Prostate gland (tissue), 2 donors: Measurements from ENCODE around the gene DNAJB13.

Experiments
- POLR2AphosphoS5 ChIP-seq: sonication (generic); formaldehyde crosslinking; IDR thresholded peaks from one replicate; pipeline ENCODE4 v1.6.1; 2017; ENCODE audit warnings: antibody characterized with exemption
- TF ChIP-seq, protein P1 (sequence below), 4 experiments: fragments of 200-600 bp in 2 of 4; fragments of 450-650 bp in 2 of 4; sonication (generic) in 2 of 4; IDR thresholded peaks; 1 replicate in 3 of 4; 2 replicates in 1 of 4; pipeline ENCODE4 v1.5.1; 2016 to 2019; ENCODE audit warnings: antibody characterized with exemption in 4 of 4, mild to moderate bottlenecking in 2 of 4, moderate library complexity in 2 of 4

DNA sequence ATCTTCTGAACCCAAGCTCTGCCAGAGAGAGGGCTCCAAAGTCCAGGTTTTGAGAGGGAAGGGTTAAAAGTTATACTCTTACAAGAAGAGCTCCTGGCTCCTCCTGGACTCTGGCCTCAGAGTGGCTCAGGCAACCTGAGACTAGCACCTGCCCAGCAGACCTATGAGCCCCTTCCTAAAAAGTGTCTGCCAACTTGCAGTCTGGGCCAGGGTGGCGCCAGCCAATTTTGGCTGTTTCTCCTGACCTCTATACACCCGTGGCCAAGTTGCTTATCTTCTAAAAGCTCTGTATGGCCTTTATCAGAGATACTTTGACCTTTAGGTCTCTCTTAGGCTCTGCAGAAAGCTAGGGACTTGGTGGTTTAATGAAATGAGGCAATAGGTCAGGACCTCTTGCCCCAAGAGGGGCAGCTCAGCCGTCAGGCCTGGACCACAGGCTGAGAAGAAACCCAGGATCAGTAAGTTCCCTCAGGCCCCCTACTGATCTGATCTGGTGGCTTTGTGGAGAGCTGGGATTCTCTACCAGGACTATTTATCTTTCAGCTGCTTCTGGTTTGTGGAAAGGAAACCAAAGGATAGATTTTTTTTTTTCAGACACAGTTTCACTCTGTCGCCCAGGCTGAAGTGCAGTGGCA lies 68.4 kb downstream of the DNAJB13 start:
- TF ChIP-seq, protein P1, sequence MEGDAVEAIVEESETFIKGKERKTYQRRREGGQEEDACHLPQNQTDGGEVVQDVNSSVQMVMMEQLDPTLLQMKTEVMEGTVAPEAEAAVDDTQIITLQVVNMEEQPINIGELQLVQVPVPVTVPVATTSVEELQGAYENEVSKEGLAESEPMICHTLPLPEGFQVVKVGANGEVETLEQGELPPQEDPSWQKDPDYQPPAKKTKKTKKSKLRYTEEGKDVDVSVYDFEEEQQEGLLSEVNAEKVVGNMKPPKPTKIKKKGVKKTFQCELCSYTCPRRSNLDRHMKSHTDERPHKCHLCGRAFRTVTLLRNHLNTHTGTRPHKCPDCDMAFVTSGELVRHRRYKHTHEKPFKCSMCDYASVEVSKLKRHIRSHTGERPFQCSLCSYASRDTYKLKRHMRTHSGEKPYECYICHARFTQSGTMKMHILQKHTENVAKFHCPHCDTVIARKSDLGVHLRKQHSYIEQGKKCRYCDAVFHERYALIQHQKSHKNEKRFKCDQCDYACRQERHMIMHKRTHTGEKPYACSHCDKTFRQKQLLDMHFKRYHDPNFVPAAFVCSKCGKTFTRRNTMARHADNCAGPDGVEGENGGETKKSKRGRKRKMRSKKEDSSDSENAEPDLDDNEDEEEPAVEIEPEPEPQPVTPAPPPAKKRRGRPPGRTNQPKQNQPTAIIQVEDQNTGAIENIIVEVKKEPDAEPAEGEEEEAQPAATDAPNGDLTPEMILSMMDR (IDR thresholded peaks at IDR 0.05) = no peak
- no peak for TF ChIP-seq POLR2AphosphoS5
